HepG2 (cell line): ENCODE measurements around the gene CCL22. TPM values are rescaled to one million over a fixed set of nuclear protein-coding genes. Genes with fewer than 3 reads are reported as not detected.

Experiments used
- ATAC-seq: fragments of 200-7000 bp; cut with Tn5 transposase; 3 replicates; pipeline ENCODE4 v1.9.1; 2020; ENCODE audit warnings: mild to moderate bottlenecking, moderate library complexity
- BruUV-seq: library from RNA; stranded (reverse); fragments of 400-500 nt; replicated peaks from 2 replicates; lab custom pipeline; 2021; lab: Mats Ljungman, UMichigan
- CTCF ChIA-PET: fragments of 300-600 bp; formaldehyde crosslinking; extraction: SDS; loops from one replicate; lab custom pipeline; 2021; ENCODE audit warnings: low total read pairs, inconsistent platforms, low intra/inter-chr PET ratio; lab: Yijun Ruan, JAX
- POLR2A ChIA-PET: fragments of 350-600 bp; sonication (Branson Sonifier 250); formaldehyde crosslinking; loops from one replicate; lab custom pipeline; 2020; ENCODE audit warnings: antibody characterized with exemption, inconsistent platforms; lab: Yijun Ruan, JAX
- DNase-seq: peaks from one replicate; pipeline ENCODE4 v3.0.0-alpha.2; 2015; ENCODE audit warnings: low spot score
- FAIRE-seq: peaks from 3 replicates; lab custom pipeline; 2011; peaks lifted over from hg19 to GRCh38; lab: Jason Lieb, UNC
- H2AFZ ChIP-seq: one replicate; pipeline ENCODE4 v1.6.1; 2011; ENCODE audit warnings: low read length, inconsistent platforms
- H3K27ac ChIP-seq: fragments of 300-600 bp; 3 replicates; pipeline ENCODE4 v1.8.0; 2011; ENCODE audit warnings: mixed run types, mild to moderate bottlenecking, mixed read lengths, low read length, inconsistent platforms; ENCODE audit not compliant: insufficient read depth; ENCODE audit errors: extremely low read length
- H3K27me3 ChIP-seq, 2 experiments: fragments of 200-600 bp in 1 of 2; 2 replicates in 1 of 2; 3 replicates in 1 of 2; pipeline versions ENCODE4 v1.6.0 to v1.8.0; 2011; ENCODE audit warnings: low read length in 2 of 2, mild to moderate bottlenecking in 2 of 2, moderate library complexity in 2 of 2, inconsistent platforms in 1 of 2; ENCODE audit not compliant: insufficient read depth in 2 of 2, control insufficient read depth in 1 of 2
- H3K36me3 ChIP-seq, 2 experiments: fragments of 200-600 bp in 1 of 2; replicated peaks in 1 of 2; 2 replicates in 1 of 2; 3 replicates in 1 of 2; pipeline versions ENCODE4 v1.5.1 to v1.8.0; 2011; ENCODE audit warnings: low read length in 2 of 2, inconsistent platforms in 1 of 2; ENCODE audit not compliant: insufficient read depth in 2 of 2, control insufficient read depth in 1 of 2
- H3K4me1 ChIP-seq: 2 replicates; pipeline ENCODE4 v1.5.1; 2012; ENCODE audit warnings: low read length, inconsistent platforms; ENCODE audit not compliant: insufficient read depth
- H3K4me2 ChIP-seq: 2 replicates; pipeline ENCODE4 v1.6.0; 2011; ENCODE audit warnings: low read depth, low read length, inconsistent platforms
- H3K4me3 ChIP-seq, 3 experiments: fragments of 200-600 bp in 1 of 3; sonication (generic), shearing (Covaris generic) in 1 of 3; replicated peaks in 1 of 3; 2 replicates each; pipeline ENCODE4 v1.5.1; 2011 to 2016; ENCODE audit warnings: low read length in 3 of 3, inconsistent platforms in 2 of 3, low read depth in 2 of 3, mild to moderate bottlenecking in 2 of 3, control low read depth in 1 of 3, mixed read lengths in 1 of 3; ENCODE audit not compliant: insufficient read depth in 1 of 3
- H3K79me2 ChIP-seq: one replicate; pipeline ENCODE4 v1.6.1; 2011; ENCODE audit warnings: low read length, inconsistent platforms; ENCODE audit not compliant: insufficient read depth
- H3K9ac ChIP-seq: 2 replicates; pipeline ENCODE4 v1.6.0; 2011; ENCODE audit warnings: mild to moderate bottlenecking, low read depth, low read length, inconsistent platforms; ENCODE audit not compliant: insufficient read depth
- H3K9me3 ChIP-seq: 2 replicates; pipeline ENCODE4 v1.5.1; 2012; ENCODE audit warnings: mild to moderate bottlenecking, low read length
- H4K20me1 ChIP-seq: 2 replicates; pipeline ENCODE4 v1.6.0; 2011; ENCODE audit warnings: inconsistent platforms, mild to moderate bottlenecking, low read length, moderate library complexity; ENCODE audit not compliant: insufficient read depth
- CSRNP1 ChIP-seq: sonication (generic); formaldehyde crosslinking; IDR thresholded peaks from 2 replicates; pipeline ENCODE4 v1.8.1; 2023; ENCODE audit warnings: mild to moderate bottlenecking, missing genetic modification reagents
- JUNB ChIP-seq: sonication (generic); formaldehyde crosslinking; IDR thresholded peaks from 2 replicates; pipeline ENCODE4 v1.8.0; 2022; ENCODE audit warnings: missing genetic modification reagents, mild to moderate bottlenecking, borderline replicate concordance
- KLF13 ChIP-seq: sonication (generic); formaldehyde crosslinking; IDR thresholded peaks from 2 replicates; pipeline ENCODE4 v1.4.0; 2020; ENCODE audit warnings: mild to moderate bottlenecking, missing genetic modification reagents
- TCF7L2 ChIP-seq: IDR thresholded peaks from 2 replicates; pipeline ENCODE4 v1.6.1; 2011; ENCODE audit warnings: mild to moderate bottlenecking, low read depth, low read length, moderate library complexity
- ZNF256 ChIP-seq: sonication (generic); formaldehyde crosslinking; conservative IDR thresholded peaks from 2 replicates; pipeline ENCODE4 v1.4.0; 2020; ENCODE audit warnings: missing genetic modification reagents
- ZNF282 ChIP-seq: fragments of 450-650 bp; IDR thresholded peaks from 2 replicates; pipeline ENCODE4 v1.6.1; 2018; ENCODE audit not compliant: partially characterized antibody
- ZNF451 ChIP-seq: sonication (generic); formaldehyde crosslinking; IDR thresholded peaks from 2 replicates; pipeline ENCODE4 v1.5.0; 2020; ENCODE audit warnings: mild to moderate bottlenecking, missing genetic modification reagents
- ZNF496 ChIP-seq: sonication (generic); formaldehyde crosslinking; IDR thresholded peaks from 2 replicates; pipeline ENCODE4 v1.8.1; 2023; ENCODE audit warnings: mild to moderate bottlenecking, moderate library complexity, missing genetic modification reagents; ENCODE audit not compliant: insufficient replicate concordance
- ZNF646 ChIP-seq: sonication (generic); formaldehyde crosslinking; IDR thresholded peaks from 2 replicates; pipeline ENCODE4 v1.9.0; 2021; ENCODE audit warnings: mild to moderate bottlenecking, missing genetic modification reagents
- ZNF710 ChIP-seq: sonication (generic); formaldehyde crosslinking; IDR thresholded peaks from 2 replicates; pipeline ENCODE4 v1.5.0; 2020; ENCODE audit warnings: mild to moderate bottlenecking, missing genetic modification reagents, borderline replicate concordance
- ZSCAN22 ChIP-seq: sonication (generic); formaldehyde crosslinking; IDR thresholded peaks from 2 replicates; pipeline ENCODE4 v1.4.0; 2020; ENCODE audit warnings: mild to moderate bottlenecking, missing genetic modification reagents
- WGBS: methylation state at CpG from one replicate; pipeline ENCODE4 v1.1.6; 2017; ENCODE audit warnings: low lambda C conversion rate; 5-methylcytosine and 5-hydroxymethylcytosine counted together
- in situ Hi-C: cut with HindIII; loops from 2 replicates; pipeline ENCODE4 v1.10.0; 2017; ENCODE audit warnings: low pct_unique_long_range_greater_than_20kb; ENCODE audit not compliant: extremely low pct_ligation_motif_present
- intact Hi-C: fragments of 100-400 bp; cut with micrococcal nuclease; formaldehyde crosslinking; loops from one replicate; pipeline ENCODE4 v1.10.0; 2022; ENCODE audit not compliant: unreplicated experiment
- polyA plus RNA-seq, 8 experiments: library from polyadenylated mRNA; depleted of rRNA in 3 of 8; stranded (reverse) in 7 of 8; unstranded in 1 of 8; fragments of >200 nt; fragmentation: Illumina TruSeq in 4 of 8; extraction: Trizol in 4 of 8; gene quantifications; 2 replicates each; pipeline versions ENCODE4 v1.2.1 to v1.2.3, GENCODE V29; 2011 to 2016; ENCODE audit warnings: low read depth in 4 of 8, missing spikeins in 1 of 8, mixed read lengths in 1 of 8; ENCODE audit not compliant: insufficient read depth in 1 of 8
- total RNA-seq, 5 experiments: library from RNA; depleted of rRNA; stranded (reverse); fragments of >200 nt; fragmentation: Illumina TruSeq; extraction: Trizol; gene quantifications; 2 replicates each; pipeline ENCODE4 v1.2.3, GENCODE V29; 2016; ENCODE audit warnings: low read depth in 1 of 5
- TF ChIP-seq, protein P1 (sequence below): sonication (generic); formaldehyde crosslinking; IDR thresholded peaks from 2 replicates; pipeline ENCODE4 v1.4.0; 2020; ENCODE audit warnings: missing genetic modification reagents, borderline replicate concordance

Gene CCL22
- total and polyA plus RNA-seq, 2 of the 13 experiments (the other 11 are each of a cell fraction or from before 2014, with no cell fraction given), result not detected

- peaks cover 55% of the 10 kb centered on the region for H3K79me2 ChIP-seq
- no peaks in the 10 kb centered on the region for H3K9me3 ChIP-seq
- FAIRE-seq, result no peak
- no peak for ATAC-seq
- DNase-seq, result no peak
- H3K27me3 ChIP-seq, result no peaks in the 10 kb centered on the region; a peak in 1 of 5 replicates
- H3K36me3 ChIP-seq, result peaks cover 22 to 39% of the 10 kb centered on the region in 2 experiments
- CTCF ChIA-PET, result interaction anchor here (1.3 kb wide), 1 partner anchor 76 kb away, joined by 5 read pairs; no protein-coding TSS in a partner anchor
- H3K9ac ChIP-seq, result no peak overlapping the region
- BruUV-seq, result no TSS peak
- H2AFZ ChIP-seq, result no peak overlapping the region
- over 99% methylated on average over 3 of the region's 3 CpGs for whole genome bisulfite sequencing
- intact Hi-C loops, result no loop called here
- peaks cover 9% of the 10 kb centered on the region; the same call in 1 of the 2 replicates for H4K20me1 ChIP-seq
- in situ Hi-C loops, result no loop called here
- H3K4me2 ChIP-seq, result peak overlapping the region; percentile 49
- H3K4me1 ChIP-seq, result peaks cover 70% of the 10 kb centered on the region
- POLR2A ChIA-PET, result interaction anchor here (7.7 kb wide), 1 partner anchor 73 kb away, joined by 303 read pairs; no protein-coding TSS in a partner anchor
- H3K27ac ChIP-seq, result no peak overlapping the region
- H3K4me3 ChIP-seq, result no peak overlapping the region
- TF ChIP-seq ZNF256 (CRISPR knock-in tag), result no peak
- TF ChIP-seq KLF13 (CRISPR knock-in tag), result no peak
- TF ChIP-seq ZNF496 (CRISPR knock-in tag), result no peak
- TF ChIP-seq ZNF710 (CRISPR knock-in tag), result peak; percentile 80; the same call in 1 of the 2 replicates
- TF ChIP-seq, protein P1, sequence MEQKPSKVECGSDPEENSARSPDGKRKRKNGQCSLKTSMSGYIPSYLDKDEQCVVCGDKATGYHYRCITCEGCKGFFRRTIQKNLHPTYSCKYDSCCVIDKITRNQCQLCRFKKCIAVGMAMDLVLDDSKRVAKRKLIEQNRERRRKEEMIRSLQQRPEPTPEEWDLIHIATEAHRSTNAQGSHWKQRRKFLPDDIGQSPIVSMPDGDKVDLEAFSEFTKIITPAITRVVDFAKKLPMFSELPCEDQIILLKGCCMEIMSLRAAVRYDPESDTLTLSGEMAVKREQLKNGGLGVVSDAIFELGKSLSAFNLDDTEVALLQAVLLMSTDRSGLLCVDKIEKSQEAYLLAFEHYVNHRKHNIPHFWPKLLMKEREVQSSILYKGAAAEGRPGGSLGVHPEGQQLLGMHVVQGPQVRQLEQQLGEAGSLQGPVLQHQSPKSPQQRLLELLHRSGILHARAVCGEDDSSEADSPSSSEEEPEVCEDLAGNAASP (CRISPR knock-in tag), result no peak
- no peak for TF ChIP-seq CSRNP1 (CRISPR knock-in tag)
- TF ChIP-seq JUNB (CRISPR knock-in tag), result peak; percentile 27; the same call in 1 of the 2 replicates
- no peak for TF ChIP-seq TCF7L2
- 0 out of 2 replicates have a peak, but pooled peaks have one; percentile 17 for TF ChIP-seq ZSCAN22
- no peak for TF ChIP-seq ZNF282
- no peak for TF ChIP-seq ZNF451
- no peak for TF ChIP-seq ZNF646 (CRISPR knock-in tag)
These were observed 17.8 kb downstream of the CCL22 start for GRCh38 chr16:57376313-57376818.
